ENCODE measurements around the gene RLBP1. TPM values are rescaled to one million over a fixed set of nuclear protein-coding genes. Genes with fewer than 3 reads are reported as not detected.
"Not testable (repeated sequence)": the region's sequence is repeated elsewhere in the genome, so short reads cannot be mapped to it uniquely, and the experiment has no call there.

The RLBP1 gene
- total RNA-seq = not detected
- long read RNA-seq, donor 1 = 0 reads
- long read RNA-seq, donor 2 = 0 reads

- DNase-seq (ENCODE audit: low spot score) = no peak
- intact Hi-C loops (cut with DNase I) = no loop called here
Measured at GRCh38 chr15:89221543-89221942, at the start of gene RLBP1. Gene RLBP1 (minus strand): TSS chr15:89221579. CDS start chr15:89218975, 2,604 bp downstream.

- DNase-seq (ENCODE audit: low spot score); intact Hi-C loops (cut with DNase I): not testable (repeated sequence)
Measured at GRCh38 chr15:89250142-89250541, 28.8 kb upstream of the RLBP1 start.

GRCh38 chr15:89248584-89248983 lies 27.2 kb upstream of the RLBP1 start:
- intact Hi-C loops (cut with DNase I) = no loop called here
- no peak for DNase-seq (ENCODE audit: low spot score)

GRCh38 chr15:89247446-89247845 lies 26.1 kb upstream of the RLBP1 start:
- intact Hi-C loops (cut with DNase I) = no loop called here

GRCh38 chr15:89244574-89244903 lies 23.2 kb upstream of the RLBP1 start:
- intact Hi-C loops (cut with DNase I) = no loop called here

More at GRCh38 chr15:89247446-89247845, 26.1 kb upstream of the RLBP1 start:
- no peak for DNase-seq (ENCODE audit: low spot score)

GRCh38 chr15:89243691-89244573 lies 22.6 kb upstream of the RLBP1 start, which contains the start of gene FANCI:
Gene FANCI (plus strand): TSS chr15:89243979. CDS start chr15:89247648, 3,669 bp downstream.
- peak; percentile 99 for DNase-seq (ENCODE audit: low spot score)
- intact Hi-C loops (cut with DNase I) = no loop called here

More at GRCh38 chr15:89244574-89244903, 23.2 kb upstream of the RLBP1 start:
- DNase-seq (ENCODE audit: low spot score) = no peak

GRCh38 chr15:89243046-89243690 lies 21.8 kb upstream of the RLBP1 start:
- DNase-seq (ENCODE audit: low spot score) = no peak
- intact Hi-C loops (cut with DNase I) = no loop called here

- DNase-seq (ENCODE audit: low spot score); intact Hi-C loops (cut with DNase I): not testable (repeated sequence)
Measured at GRCh38 chr15:89239883-89240810, 18.8 kb upstream of the RLBP1 start.

GRCh38 chr15:89231832-89232231 lies 10.5 kb upstream of the RLBP1 start:
- DNase-seq (ENCODE audit: low spot score) = no peak
- intact Hi-C loops (cut with DNase I) = no loop called here

- intact Hi-C loops (cut with DNase I) = no loop called here
- no peak for DNase-seq (ENCODE audit: low spot score)
Measured at GRCh38 chr15:89230277-89230676, 8.9 kb upstream of the RLBP1 start.

- no peak for DNase-seq (ENCODE audit: low spot score)
- intact Hi-C loops (cut with DNase I) = no loop called here
Measured at GRCh38 chr15:89227425-89227824, 6.0 kb upstream of the RLBP1 start.

GRCh38 chr15:89226359-89227221 lies 5.2 kb upstream of the RLBP1 start:
- no peak for DNase-seq (ENCODE audit: low spot score)
- intact Hi-C loops (cut with DNase I) = no loop called here

- intact Hi-C loops (cut with DNase I) = no loop called here
- no peak for DNase-seq (ENCODE audit: low spot score)
Measured at GRCh38 chr15:89225588-89225987, 4.2 kb upstream of the RLBP1 start.

- intact Hi-C loops (cut with DNase I) = no loop called here
- no peak for DNase-seq (ENCODE audit: low spot score)
Measured at GRCh38 chr15:89218531-89218930, 2.8 kb downstream of the RLBP1 start.

GRCh38 chr15:89217686-89218376 lies 3.5 kb downstream of the RLBP1 start:
- intact Hi-C loops (cut with DNase I) = no loop called here
- DNase-seq (ENCODE audit: low spot score) = no peak

GRCh38 chr15:89217031-89217430 lies 4.3 kb downstream of the RLBP1 start:
- DNase-seq (ENCODE audit: low spot score) = no peak
- intact Hi-C loops (cut with DNase I) = no loop called here

GRCh38 chr15:89215627-89216026 lies 5.8 kb downstream of the RLBP1 start:
- no peak for DNase-seq (ENCODE audit: low spot score)
- intact Hi-C loops (cut with DNase I) = no loop called here

GRCh38 chr15:89211678-89212170 lies 9.7 kb downstream of the RLBP1 start:
- intact Hi-C loops (cut with DNase I) = no loop called here
- no peak for DNase-seq (ENCODE audit: low spot score)

All from posterior vena cava (tissue), 2 donors.